ENCODE data around the gene IRX3.
A peak's percentile ranks its signal among the peaks of the same experiment; 100 is the strongest.

Gene IRX3

DNA sequence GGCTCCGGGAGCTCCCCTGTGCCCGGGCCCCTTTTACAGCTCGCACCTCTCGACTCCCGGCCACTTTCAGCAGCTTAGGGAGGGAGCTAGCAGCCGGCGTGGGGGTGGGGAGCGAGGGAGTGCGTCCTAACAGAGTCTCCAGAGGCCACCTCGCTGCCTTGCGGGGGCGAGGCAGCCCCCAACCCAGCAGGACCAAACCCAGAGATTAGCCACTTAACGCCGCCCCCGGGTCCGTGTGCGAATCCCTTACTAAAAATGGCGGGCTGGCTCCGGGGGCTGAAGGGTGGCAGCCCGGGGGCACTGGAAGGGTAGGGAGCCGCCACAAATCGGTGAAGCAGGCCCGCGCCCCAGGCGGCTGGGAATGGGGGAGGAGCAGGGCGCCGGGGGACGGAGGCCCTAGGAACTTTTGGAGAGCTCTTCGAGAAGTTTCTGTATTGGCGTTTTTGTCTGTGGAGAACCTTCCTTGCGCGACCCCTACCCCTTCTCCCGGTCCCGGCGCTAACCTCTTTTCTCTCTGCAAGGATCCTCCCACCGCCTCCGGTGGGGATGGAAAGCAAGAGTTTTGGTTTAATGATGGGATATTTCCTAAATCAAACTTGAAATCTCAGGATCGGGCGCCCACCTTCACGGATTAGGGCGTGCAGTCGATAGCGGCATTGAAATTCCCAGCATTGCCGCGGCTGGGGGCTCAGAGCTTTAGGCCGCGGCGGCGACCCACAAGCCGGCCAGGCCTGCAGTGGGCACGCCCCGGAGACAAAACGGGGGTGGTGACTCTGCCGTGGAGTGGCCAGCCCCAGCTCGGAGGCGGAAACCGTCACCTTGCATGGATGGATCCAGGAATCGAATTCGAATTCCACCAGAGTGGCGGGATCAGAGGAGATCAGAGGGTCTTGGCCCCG is 793 bp upstream of the IRX3 start:
- TF ChIP-seq ZNF274 (IDR thresholded peaks at IDR 0.05; ENCODE audit: low read depth, low read length), result no peak
- H3K4me3 ChIP-seq (ENCODE audit: low read length), result no peak overlapping the region; the same call in 1 of the 2 replicates

DNA sequence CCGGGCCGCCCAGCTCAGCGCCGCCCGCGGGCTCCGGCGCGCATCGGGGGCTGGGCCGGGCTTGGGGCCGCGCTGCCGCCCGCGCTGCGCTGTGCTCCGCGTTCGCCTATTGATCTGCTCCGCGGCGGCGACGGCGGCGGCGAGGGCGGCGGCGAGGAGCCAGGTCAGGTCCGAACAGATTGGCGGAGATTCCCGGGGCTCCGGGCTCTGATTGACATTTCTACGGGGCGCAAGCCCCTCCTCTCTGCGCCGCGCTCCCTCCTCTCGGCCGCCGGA is 559 bp downstream of the IRX3 start:
- peak overlapping the region; percentile 52; the same call in 1 of the 2 replicates for H3K4me3 ChIP-seq (ENCODE audit: low read length)

DNA sequence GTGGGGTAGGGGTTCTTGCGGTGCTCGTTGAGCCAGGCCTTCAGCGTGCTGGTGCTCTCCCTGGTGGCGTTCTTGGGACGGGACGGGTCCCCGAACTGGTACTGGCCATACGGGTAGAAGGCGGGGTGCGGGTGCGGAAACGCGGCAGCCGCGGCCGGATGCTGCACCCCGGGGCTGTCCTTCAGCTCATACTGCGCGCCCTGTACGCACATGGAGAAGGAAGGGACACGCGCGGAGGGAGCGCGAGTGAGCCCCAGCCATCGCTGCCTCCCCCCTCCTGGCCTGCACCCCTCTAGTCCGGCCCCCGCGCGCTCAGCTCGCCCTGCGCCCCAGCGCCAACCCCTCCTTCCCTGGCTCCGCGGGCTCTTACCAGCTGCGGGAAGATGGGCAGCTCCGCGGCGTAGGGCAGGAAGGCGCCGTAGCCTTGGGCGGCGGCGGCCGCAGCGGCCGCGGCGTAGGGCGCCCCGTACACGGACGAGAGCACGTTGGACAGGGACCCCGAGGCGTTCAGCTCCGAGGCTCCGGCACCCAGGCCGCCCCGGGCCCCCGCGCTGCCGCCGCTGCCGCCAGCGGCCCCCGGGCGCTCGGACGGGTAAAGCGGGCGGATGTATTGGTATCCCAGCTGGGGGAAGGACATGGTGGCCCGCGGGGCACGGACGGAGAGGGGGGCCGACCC is 1.0 kb downstream of the IRX3 start:
- TF ChIP-seq ZNF274 (IDR thresholded peaks at IDR 0.05; ENCODE audit: low read depth, low read length), result no peak
- H3K4me3 ChIP-seq (ENCODE audit: low read length), result peak overlapping the region; percentile 0; the same call in 1 of the 2 replicates

More for the DNA sequence above, 559 bp downstream of the IRX3 start:
- no peak for TF ChIP-seq ZNF274 (IDR thresholded peaks at IDR 0.05; ENCODE audit: low read depth, low read length)

DNA sequence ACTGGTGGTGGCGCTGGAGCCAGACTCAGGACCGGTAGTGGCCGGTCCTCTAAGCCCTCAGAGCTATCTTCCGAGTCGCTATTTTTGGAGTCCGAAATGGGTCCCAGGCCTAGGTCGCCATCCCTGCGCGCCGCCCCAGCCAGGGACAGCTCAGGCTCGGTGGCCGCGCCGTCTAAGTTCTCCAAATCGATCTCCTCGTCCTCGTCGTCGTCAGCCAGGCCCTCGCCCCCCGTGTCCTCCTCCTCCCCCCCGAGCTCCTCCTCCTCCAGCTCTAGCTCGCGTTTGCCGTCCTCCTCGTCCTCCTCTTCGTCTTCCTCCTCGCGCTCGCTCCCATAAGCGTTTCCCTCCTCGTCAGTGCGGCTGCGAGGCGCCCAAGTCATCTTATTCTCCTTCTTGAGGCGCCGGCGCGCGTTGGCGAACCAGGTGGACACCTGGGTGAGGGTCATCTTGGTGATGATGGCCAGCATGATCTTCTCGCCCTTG is 1.6 kb downstream of the IRX3 start:
- TF ChIP-seq ZNF274 (IDR thresholded peaks at IDR 0.05; ENCODE audit: low read depth, low read length), result no peak
- no peak overlapping the region for H3K4me3 ChIP-seq (ENCODE audit: low read length)

DNA sequence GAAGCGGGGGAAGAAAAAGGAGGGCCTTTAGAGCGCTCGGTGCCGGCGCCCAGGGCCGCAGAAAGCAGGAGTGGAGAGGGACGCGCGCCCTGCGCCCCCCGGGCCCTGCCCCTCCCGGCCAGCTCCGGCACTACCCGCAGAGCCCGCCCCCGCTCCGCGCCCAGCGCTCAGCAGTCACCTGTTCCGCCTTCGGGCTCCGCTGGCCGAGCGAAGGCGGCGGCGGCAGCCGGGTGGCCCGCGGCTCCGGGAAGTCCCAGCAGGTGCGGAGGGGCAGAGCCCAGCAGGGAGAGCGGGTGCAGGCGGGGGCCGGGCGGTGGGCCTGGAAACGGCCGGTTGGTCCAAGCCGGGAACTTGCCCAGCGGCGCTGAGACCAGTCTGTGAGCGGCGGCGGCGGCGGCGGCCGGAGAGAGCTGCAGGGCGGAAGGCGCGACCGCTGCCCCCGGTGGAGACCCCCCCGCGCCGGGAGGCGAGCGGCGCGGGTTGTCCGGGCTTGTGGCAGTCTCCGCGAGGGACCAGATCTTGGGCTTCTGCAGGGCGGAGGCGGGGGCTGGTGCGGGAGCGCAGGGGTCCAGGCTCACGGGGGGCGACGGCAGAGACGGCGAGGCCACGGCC is 2.2 kb downstream of the IRX3 start:
- no peak for TF ChIP-seq ZNF274 (IDR thresholded peaks at IDR 0.05; ENCODE audit: low read depth, low read length)
- no peak overlapping the region for H3K4me3 ChIP-seq (ENCODE audit: low read length)

DNA sequence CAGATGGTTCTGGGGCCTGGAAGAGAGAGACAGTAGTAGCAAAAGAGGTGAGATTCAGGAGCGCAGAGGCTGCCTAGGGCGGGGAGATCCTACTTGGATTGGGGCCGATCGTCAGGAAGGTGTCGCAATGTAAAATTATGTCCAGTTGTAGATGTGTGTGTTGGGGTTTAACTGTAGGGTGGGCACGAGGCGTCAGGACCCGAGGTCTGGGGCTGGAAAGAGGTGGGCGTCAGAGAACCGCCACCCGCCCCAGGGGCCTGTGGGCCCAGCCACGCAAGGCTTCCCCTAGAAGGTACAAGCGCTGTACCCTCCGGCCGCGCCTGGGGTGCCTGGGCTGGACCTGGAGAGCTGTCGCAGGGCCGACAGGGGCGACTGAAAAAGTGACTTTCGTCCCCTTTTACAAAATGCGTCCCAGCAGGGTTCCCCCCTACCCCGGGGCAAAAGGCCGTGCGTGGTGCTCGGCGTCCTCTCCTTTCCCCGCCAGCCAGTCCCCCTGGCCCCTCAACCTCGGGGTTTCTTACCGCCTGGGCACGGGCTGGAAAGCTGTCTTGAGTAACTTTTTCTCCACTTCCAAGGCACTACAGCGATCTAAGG is 2.8 kb downstream of the IRX3 start:
- H3K4me3 ChIP-seq (ENCODE audit: low read length), result no peak overlapping the region
- TF ChIP-seq ZNF274 (IDR thresholded peaks at IDR 0.05; ENCODE audit: low read depth, low read length), result no peak

DNA sequence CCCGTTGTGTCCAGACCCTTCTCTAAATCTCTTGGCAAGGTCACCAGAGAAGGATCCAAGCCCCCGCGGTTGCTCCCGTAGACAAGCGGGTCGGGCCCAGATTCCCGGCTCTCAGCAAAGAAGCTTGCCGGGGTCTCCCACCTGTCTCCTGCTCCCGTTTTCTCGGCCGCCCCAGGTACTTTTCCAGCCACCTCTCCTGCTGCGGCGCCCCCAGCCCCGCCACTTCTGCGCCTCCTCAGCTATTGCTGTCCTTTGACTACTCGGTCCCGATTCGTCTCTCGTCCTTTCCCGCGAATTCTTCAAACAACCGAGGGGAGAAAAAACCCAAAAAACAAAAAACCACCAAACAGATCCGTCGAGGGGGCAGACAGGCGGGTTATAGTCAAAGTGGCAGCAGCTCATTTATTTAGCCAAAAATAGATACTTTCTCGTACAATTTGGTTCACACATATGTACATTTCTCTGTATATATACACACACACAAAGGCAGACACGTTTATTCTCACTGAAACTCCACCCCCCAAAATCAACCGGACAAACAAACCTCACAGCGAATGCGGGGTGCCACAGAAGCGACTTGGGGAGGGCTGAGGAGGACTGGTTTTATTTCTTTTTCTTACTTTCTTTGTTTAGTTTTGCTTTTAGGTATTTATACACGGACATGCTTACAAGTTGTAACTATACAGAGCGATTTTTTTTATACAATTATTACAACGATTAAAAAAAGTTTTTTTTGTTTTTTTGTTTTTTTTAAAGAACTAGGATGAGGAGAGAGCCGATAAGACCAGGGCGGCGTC is 3.5 kb downstream of the IRX3 start:
- H3K4me3 ChIP-seq (ENCODE audit: low read length), result no peak overlapping the region

DNA sequence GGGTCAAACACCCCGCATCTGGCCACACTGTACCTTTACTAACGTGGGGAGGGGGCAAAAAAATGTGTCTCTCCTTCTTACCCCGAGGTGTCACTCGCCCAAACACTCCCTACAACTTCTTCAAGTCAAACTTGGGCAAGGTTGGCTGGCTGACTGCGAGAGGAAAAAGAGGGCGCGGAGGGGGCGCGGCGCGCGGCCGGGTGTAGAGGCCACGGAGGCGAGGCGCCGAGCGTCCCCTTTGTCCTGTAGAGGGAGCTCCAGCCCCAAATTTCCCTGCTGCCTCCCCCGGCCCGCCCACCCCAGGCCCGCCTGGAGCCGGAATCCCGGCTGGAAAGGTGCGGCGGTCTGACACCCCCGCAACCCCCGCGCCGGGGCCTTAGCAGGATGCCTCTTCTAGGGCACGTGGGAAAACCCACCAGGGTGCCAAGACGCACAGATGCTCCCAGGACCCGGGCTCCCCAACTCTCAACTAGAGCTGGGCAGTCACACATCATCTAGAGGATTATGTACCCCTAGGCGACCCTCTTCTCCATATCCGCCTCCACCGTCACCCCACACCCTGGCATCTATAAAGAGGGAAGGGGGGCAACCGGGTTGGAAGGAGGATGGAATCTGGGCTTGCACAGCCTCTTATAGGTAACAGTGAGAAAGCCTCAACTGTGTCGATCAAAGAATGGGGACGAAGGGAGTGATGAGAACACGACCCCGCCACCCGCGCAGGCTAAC is 4.2 kb downstream of the IRX3 start:
- no peak overlapping the region for H3K4me3 ChIP-seq (ENCODE audit: low read length)
- TF ChIP-seq ZNF274 (IDR thresholded peaks at IDR 0.05; ENCODE audit: low read depth, low read length), result no peak

More for the DNA sequence above, 3.5 kb downstream of the IRX3 start:
- TF ChIP-seq ZNF274 (IDR thresholded peaks at IDR 0.05; ENCODE audit: low read depth, low read length), result no peak

DNA sequence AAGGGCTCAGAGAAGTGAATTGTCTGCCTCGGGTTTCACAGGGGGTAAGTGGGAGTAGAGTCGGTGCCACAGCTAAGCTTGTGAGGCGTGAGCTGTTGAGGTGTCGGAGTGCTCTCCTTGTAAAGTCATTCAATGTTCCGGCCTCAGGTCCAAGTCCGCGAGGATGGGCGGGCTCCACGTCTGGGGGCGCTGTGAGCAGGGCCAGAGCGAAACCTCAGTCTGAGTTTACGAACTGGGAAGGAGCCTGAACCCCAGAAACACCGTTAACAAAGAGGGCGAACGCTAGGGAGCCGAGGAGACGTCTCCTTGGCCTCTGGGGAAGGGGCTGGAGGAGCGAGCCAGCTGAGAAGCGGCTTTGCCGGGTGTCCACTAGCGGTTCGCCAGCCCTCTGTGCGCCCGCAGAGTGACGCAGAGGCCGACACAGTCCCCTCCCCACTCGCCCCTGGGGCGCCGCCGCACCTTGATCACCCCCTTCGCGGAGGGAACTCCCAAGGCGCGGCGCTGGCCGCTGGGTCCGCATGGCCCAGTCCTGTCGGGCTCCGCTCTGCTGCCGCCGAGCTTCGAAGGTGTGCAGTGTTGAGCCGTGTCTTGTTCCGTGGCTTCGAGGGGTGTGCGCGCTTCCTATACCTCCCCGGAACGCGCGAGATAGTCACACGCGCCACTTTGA is 4.9 kb downstream of the IRX3 start:
- H3K4me3 ChIP-seq (ENCODE audit: low read length), result no peak overlapping the region
- no peak for TF ChIP-seq ZNF274 (IDR thresholded peaks at IDR 0.05; ENCODE audit: low read depth, low read length)

DNA sequence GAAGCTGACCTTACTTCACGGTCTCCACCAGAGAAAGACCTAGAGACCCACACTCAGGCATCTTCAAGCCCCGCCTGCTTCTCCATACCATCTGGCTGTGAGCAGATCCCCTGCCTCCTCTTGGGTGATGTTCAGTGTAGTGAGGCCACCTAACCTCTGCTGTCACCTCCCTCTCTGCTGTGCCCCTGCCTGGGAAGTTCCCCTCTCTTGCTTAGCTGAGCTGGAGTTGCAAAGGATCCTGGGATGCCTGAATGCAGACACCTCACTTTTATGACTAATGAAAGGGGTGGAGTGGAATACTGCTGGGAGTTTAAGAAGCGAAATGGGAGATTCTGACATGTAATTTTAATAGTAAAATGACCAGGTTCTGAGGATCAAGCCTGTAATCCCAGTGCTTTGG is 5.8 kb downstream of the IRX3 start:
- no peak overlapping the region for H3K4me3 ChIP-seq (ENCODE audit: low read length)
- TF ChIP-seq ZNF274 (IDR thresholded peaks at IDR 0.05; ENCODE audit: low read depth, low read length), result no peak

DNA sequence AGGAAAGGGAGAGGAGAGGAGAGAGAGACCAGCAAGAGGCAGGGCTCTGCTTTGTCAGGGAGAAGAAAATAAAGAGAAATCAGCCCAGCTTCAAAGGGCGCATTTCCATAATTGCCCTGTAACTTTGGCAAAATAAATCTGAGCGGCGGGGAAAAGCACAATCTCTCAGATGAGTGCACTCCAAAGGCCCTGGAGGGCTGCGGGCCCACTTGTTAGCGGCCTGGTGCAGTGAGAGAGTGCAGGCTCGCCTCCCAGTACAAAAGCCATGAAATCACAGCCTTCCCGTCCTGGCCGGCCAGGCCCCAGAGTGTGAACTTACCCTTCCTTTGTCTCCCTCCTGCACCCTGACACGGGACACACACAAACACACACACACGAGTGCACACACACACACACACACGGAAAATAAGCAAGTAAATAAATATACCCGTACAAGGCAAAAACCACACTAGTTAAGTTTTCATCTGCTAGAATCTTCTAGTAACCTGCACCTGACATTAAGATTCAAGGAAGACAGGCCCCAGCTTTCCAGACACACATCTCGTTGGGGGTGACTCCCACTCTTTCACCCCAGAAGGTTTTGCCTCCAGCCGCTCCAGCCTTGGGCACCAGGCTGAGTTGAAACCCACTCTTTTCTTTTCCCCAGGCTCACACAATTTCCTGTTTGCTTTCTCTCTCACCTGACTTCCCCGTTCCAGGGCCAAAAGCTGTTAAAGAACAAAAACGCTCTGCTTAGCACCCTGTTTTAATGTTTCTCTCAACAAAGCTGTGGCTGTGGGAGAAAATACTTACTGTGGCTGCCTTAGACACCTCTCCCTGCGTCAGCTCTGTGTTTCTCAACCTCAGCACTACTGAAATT is 8.5 kb downstream of the IRX3 start:
- no peak overlapping the region for H3K4me3 ChIP-seq (ENCODE audit: low read length)
- TF ChIP-seq ZNF274 (IDR thresholded peaks at IDR 0.05; ENCODE audit: low read depth, low read length), result no peak

DNA sequence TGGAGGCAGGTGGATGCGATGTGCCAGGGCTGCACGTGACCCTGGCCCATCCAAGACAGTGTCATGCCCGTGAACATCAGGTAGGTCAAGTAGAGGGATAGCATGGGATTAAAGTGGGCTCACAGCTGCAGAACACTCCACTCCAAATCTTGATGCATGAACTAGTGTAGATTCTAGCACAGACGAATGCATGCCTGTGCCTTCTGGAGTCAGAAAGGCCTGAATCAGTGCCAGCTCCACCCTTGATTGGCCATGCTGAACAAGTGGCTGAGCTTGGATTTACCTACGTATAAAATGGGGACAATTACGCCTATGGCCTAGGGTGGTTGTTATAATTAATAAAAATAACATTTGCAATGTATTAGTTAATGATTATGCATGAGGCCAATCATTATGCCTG is 10.6 kb downstream of the IRX3 start:
- H3K4me3 ChIP-seq (ENCODE audit: low read length), result no peak overlapping the region
- no peak for TF ChIP-seq ZNF274 (IDR thresholded peaks at IDR 0.05; ENCODE audit: low read depth, low read length)

Data from GM08714 (cell line).